Measurements from ENCODE around the gene OVOL2. TPM values are rescaled to one million over a fixed set of nuclear protein-coding genes. Genes with fewer than 3 reads are reported as not detected.

OVOL2 gene
- total and polyA plus RNA-seq, 2 of the 8 experiments (the other 6 are each of a cell fraction or from before 2014, with no cell fraction given), result 11.0 to 11.4 TPM

- Histone ChIP-seq H4K5ac (ENCODE audit: insufficient read length, low read depth, low read length) (no peak overlapping the region), H3K79me1 (ENCODE audit: low read depth, low read length) (no peaks in the 10 kb centered on the region), H2BK120ac (replicated peaks; ENCODE audit: low read depth, low read length) (no peak overlapping the region), H3K79me2 (ENCODE audit: control insufficient read depth in 1 of 2, insufficient read depth in 2 of 2, low read length in 2 of 2) (no peaks in the 10 kb centered on the region), H3K4me2 (ENCODE audit: insufficient read depth in 1 of 2, low read depth in 2 of 2, low read length in 2 of 2) (no peak overlapping the region), H3K36me3 (ENCODE audit: control insufficient read depth in 2 of 4, insufficient read depth in 4 of 4, low read length in 3 of 4) (no peaks in the 10 kb centered on the region), H3K23me2 (ENCODE audit: low read depth, low read length) (no peaks in the 10 kb centered on the region), H2BK5ac (ENCODE audit: low read depth, low read length) (no peak overlapping the region), H3K4me3 (ENCODE audit: extremely low read depth in 1 of 4, insufficient read depth in 2 of 4, low read depth in 3 of 4, low read length in 4 of 4) (no peak overlapping the region), H3K18ac (ENCODE audit: extremely low read depth, low read length) (no peak overlapping the region), H3K23ac (ENCODE audit: insufficient read length) (no peak overlapping the region), H3K56ac (replicated peaks; ENCODE audit: insufficient read length, low read depth, low read length) (no peak overlapping the region), H2BK12ac (ENCODE audit: low read depth, low read length) (no peak overlapping the region), H2AK5ac (ENCODE audit: low read depth, low read length) (no peak overlapping the region), H4K91ac (replicated peaks; ENCODE audit: insufficient read length, low read length) (no peak overlapping the region), H3K9me3 (ENCODE audit: insufficient read depth in 2 of 2, low read depth in 1 of 2, low read length in 1 of 2) (no peaks in the 10 kb centered on the region), H3K27ac (ENCODE audit: low read depth, low read length) (no peak overlapping the region), H3K14ac (ENCODE audit: insufficient read length) (no peak overlapping the region), H2BK20ac (ENCODE audit: low read length) (no peak overlapping the region), H3K4me1 (replicated peaks in 1 of 4; ENCODE audit: control insufficient read depth in 3 of 4, insufficient read depth in 4 of 4, low read length in 3 of 4) (peaks cover 0 to 4% (median 1%) of the 10 kb centered on the region in 4 experiments; a peak in 1 of 7 replicates), H3K9ac (replicated peaks in 1 of 4; ENCODE audit: extremely low read depth in 1 of 4, low read depth in 3 of 4, low read length in 3 of 4) (no peak overlapping the region), H2AFZ (ENCODE audit: low read length) (no peak overlapping the region), H3K27me3 (replicated peaks in 1 of 4; ENCODE audit: control insufficient read depth in 3 of 4, extremely low read depth in 1 of 4, insufficient read depth in 3 of 4, low read length in 3 of 4) (0 out of 7 replicates have a peak, but pooled peaks cover 0 to 2% (median 0%) of the 10 kb centered on the region in 4 experiments), H4K20me1 (replicated peaks in 1 of 2; ENCODE audit: control insufficient read depth in 1 of 2, insufficient read depth in 2 of 2, low read length in 2 of 2) (no peaks in the 10 kb centered on the region), H2BK15ac (ENCODE audit: low read length) (no peak overlapping the region), H4K8ac (ENCODE audit: extremely low read depth, insufficient read depth, low read length) (no peak overlapping the region), H3K4ac (replicated peaks; ENCODE audit: insufficient read length, low read depth, low read length) (no peak overlapping the region)
- FAIRE-seq (no peak), DNase-seq (ENCODE audit: low read depth in 1 of 2, low spot score in 2 of 2) (no peak)
- ChIA-PET CTCF (ENCODE audit: partially characterized antibody) (no interaction called here), POLR2A (ENCODE audit: partially characterized antibody) (interaction anchor here (1.2 kb wide), 1 partner anchor 47 kb away, joined by 4 read pairs; the partner anchor contains the start of genes KAT14 and PET117)
- 96% methylated on average over 10 of the region's 10 CpGs; no CpG with 5 or more reads in 1 of the 2 experiments for WGBS, 2 experiments (ENCODE audit: extremely low coverage in 1 of 2, insufficient coverage in 1 of 2, insufficient read length in 1 of 2, insufficient replicate concordance in 2 of 2, low coverage in 1 of 2, low lambda C conversion rate in 2 of 2, missing lambda C conversion rate in 1 of 2)
- TF ChIP-seq SIX5 (IDR thresholded peaks at IDR 0.05; ENCODE audit: low read depth, low read length) (no peak), CHD2 (IDR thresholded peaks at IDR 0.05; ENCODE audit: low read length) (no peak), SAP30 (IDR thresholded peaks at IDR 0.05; ENCODE audit: insufficient read depth, insufficient replicate concordance, low read length) (no peak), SUZ12 (IDR thresholded peaks at IDR 0.05; ENCODE audit: low read length) (no peak), RXRA (IDR thresholded peaks at IDR 0.05; ENCODE audit: insufficient read depth, low read depth, low read length) (no peak), POU5F1 (IDR thresholded peaks at IDR 0.05; ENCODE audit: low read depth, low read length) (no peak), YY1 (IDR thresholded peaks at IDR 0.05; ENCODE audit: low read depth, low read length) (no peak), KDM5A (IDR thresholded peaks at IDR 0.05; ENCODE audit: low read length) (no peak), TAF1 (IDR thresholded peaks at IDR 0.05; ENCODE audit: low read depth, low read length) (no peak), USF2 (IDR thresholded peaks at IDR 0.05; ENCODE audit: low read length) (no peak), CREB1 (IDR thresholded peaks at IDR 0.05) (no peak), EZH2 (IDR thresholded peaks at IDR 0.05; ENCODE audit: low read depth, low read length, severe bottlenecking) (no peak), FOSL1 (IDR thresholded peaks at IDR 0.05; ENCODE audit: insufficient read depth, low read depth, low read length) (no peak), BACH1 (IDR thresholded peaks at IDR 0.05; ENCODE audit: low read length) (no peak)
Measured at GRCh38 chr20:18090477-18090876, 32.8 kb upstream of the OVOL2 start.
